Parathyroid adenoma (tissue), 2 donors: Measurements from ENCODE around the gene MEIS2.

Experiments used
- H2AFZ ChIP-seq: fragments of 300-600 bp; sonication (generic); one replicate; pipeline ENCODE4 v1.7.0; 2017; ENCODE audit warnings: antibody characterized with exemption, mild to moderate bottlenecking
- H3K27ac ChIP-seq: fragments of 300-600 bp; sonication (generic); one replicate; pipeline ENCODE4 v1.7.0; 2017
- H3K27me3 ChIP-seq: fragments of 300-600 bp; sonication (generic); one replicate; pipeline ENCODE4 v1.7.0; 2017; ENCODE audit warnings: low read length; ENCODE audit not compliant: control insufficient read depth, insufficient read depth
- H3K36me3 ChIP-seq: fragments of 300-600 bp; sonication (generic); one replicate; pipeline ENCODE4 v1.7.0; 2017; ENCODE audit warnings: low read length; ENCODE audit not compliant: control insufficient read depth, insufficient read depth
- H3K4me1 ChIP-seq: fragments of 300-600 bp; sonication (generic); one replicate; pipeline ENCODE4 v1.7.0; 2017; ENCODE audit warnings: control low read depth
- H3K4me2 ChIP-seq: fragments of 300-600 bp; sonication (generic); one replicate; pipeline ENCODE4 v1.7.0; 2017; ENCODE audit warnings: low read length
- H3K4me3 ChIP-seq: fragments of 300-600 bp; sonication (generic); one replicate; pipeline ENCODE4 v1.7.0; 2017; ENCODE audit warnings: low read depth, low read length
- H3K79me2 ChIP-seq: fragments of 300-600 bp; sonication (generic); one replicate; pipeline ENCODE4 v1.7.0; 2017; ENCODE audit warnings: control low read depth
- H3K9ac ChIP-seq: fragments of 300-600 bp; sonication (generic); one replicate; pipeline ENCODE4 v1.7.0; 2017; ENCODE audit warnings: mild to moderate bottlenecking
- H3K9me3 ChIP-seq: fragments of 300-600 bp; sonication (generic); one replicate; pipeline ENCODE4 v1.7.0; 2017; ENCODE audit warnings: low read length; ENCODE audit not compliant: control insufficient read depth
- TF ChIP-seq, protein P1 (sequence below): fragments of 300-600 bp; sonication (generic); IDR thresholded peaks from one replicate; pipeline ENCODE4 v1.7.0; 2017; ENCODE audit warnings: antibody characterized with exemption, mild to moderate bottlenecking
- donor health status: primary hyperparathyroidism.

MEIS2 gene

GRCh38 chr15:37100109-37100965 lies at the start of gene MEIS2:
Gene MEIS2, minus strand, starts transcription at chr15:37100549. Its CDS starts 1,083 bp downstream, at chr15:37099466.
- Histone ChIP-seq H3K4me2 (peak within 1 kb of the TSS; percentile 88), H3K4me1 (no peaks in the 10 kb centered on the region), H3K4me3 (peak within 1 kb of the TSS; percentile 88), H3K9ac (peak within 1 kb of the TSS; percentile 61), H3K79me2 (no peaks in the 10 kb centered on the region), H3K9me3 (no peaks in the 10 kb centered on the region), H3K27ac (peak within 1 kb of the TSS; percentile 95), H3K36me3 (no peaks in the 10 kb centered on the region), H3K27me3 (no peaks in the 10 kb centered on the region), H2AFZ (peak within 1 kb of the TSS; percentile 88)
- TF ChIP-seq, protein P1, sequence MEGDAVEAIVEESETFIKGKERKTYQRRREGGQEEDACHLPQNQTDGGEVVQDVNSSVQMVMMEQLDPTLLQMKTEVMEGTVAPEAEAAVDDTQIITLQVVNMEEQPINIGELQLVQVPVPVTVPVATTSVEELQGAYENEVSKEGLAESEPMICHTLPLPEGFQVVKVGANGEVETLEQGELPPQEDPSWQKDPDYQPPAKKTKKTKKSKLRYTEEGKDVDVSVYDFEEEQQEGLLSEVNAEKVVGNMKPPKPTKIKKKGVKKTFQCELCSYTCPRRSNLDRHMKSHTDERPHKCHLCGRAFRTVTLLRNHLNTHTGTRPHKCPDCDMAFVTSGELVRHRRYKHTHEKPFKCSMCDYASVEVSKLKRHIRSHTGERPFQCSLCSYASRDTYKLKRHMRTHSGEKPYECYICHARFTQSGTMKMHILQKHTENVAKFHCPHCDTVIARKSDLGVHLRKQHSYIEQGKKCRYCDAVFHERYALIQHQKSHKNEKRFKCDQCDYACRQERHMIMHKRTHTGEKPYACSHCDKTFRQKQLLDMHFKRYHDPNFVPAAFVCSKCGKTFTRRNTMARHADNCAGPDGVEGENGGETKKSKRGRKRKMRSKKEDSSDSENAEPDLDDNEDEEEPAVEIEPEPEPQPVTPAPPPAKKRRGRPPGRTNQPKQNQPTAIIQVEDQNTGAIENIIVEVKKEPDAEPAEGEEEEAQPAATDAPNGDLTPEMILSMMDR = no peak

DNA sequence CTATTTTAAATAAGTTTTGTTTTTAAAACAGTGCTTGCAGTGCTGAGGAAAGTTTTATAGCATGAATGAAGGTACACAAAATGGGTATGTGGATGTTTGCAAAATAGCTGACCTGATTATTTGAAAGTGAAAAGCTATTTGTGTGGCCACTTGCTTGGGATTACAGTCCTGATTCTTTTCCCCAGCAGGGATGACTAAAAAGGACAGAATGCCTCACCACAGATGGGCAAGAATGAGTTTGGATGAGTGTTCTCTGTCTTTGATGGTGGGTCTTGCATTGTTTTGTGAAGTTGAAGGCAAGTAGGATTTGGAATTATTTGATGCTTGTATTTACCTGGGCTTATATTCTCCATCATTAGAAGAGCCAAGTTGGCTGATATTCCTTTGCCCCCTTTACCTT lies 48.8 kb upstream of the MEIS2 start:
- H3K36me3 ChIP-seq = no peaks in the 10 kb centered on the region
- TF ChIP-seq, protein P1 = no peak
- no peaks in the 10 kb centered on the region for H3K9me3 ChIP-seq
- H3K79me2 ChIP-seq = no peaks in the 10 kb centered on the region
- H2AFZ ChIP-seq = no peak overlapping the region
- H3K4me1 ChIP-seq = no peaks in the 10 kb centered on the region
- no peak overlapping the region for H3K9ac ChIP-seq
- H3K27me3 ChIP-seq = no peaks in the 10 kb centered on the region
- no peak overlapping the region for H3K4me2 ChIP-seq
- no peak overlapping the region for H3K4me3 ChIP-seq
- H3K27ac ChIP-seq = no peak overlapping the region

- H3K4me1 ChIP-seq = no peaks in the 10 kb centered on the region
- no peak overlapping the region for H2AFZ ChIP-seq
- H3K36me3 ChIP-seq = no peaks in the 10 kb centered on the region
- no peaks in the 10 kb centered on the region for H3K9me3 ChIP-seq
- H3K4me2 ChIP-seq = no peak overlapping the region
- no peak overlapping the region for H3K9ac ChIP-seq
- TF ChIP-seq, protein P1 = no peak
- no peak overlapping the region for H3K27ac ChIP-seq
- H3K27me3 ChIP-seq = no peaks in the 10 kb centered on the region
- no peak overlapping the region for H3K4me3 ChIP-seq
- H3K79me2 ChIP-seq = no peaks in the 10 kb centered on the region
Measured at GRCh38 chr15:37148714-37149113, 48.4 kb upstream of the MEIS2 start.

- Histone ChIP-seq H3K79me2 (no peaks in the 10 kb centered on the region), H3K27me3 (no peaks in the 10 kb centered on the region), H3K36me3 (no peaks in the 10 kb centered on the region), H3K27ac (no peak overlapping the region), H3K9me3 (no peaks in the 10 kb centered on the region), H3K9ac (no peak overlapping the region), H3K4me3 (no peak overlapping the region), H2AFZ (no peak overlapping the region), H3K4me2 (no peak overlapping the region), H3K4me1 (no peaks in the 10 kb centered on the region)
- TF ChIP-seq, protein P1 = no peak
Measured at GRCh38 chr15:37143351-37143750, 43.0 kb upstream of the MEIS2 start.

DNA sequence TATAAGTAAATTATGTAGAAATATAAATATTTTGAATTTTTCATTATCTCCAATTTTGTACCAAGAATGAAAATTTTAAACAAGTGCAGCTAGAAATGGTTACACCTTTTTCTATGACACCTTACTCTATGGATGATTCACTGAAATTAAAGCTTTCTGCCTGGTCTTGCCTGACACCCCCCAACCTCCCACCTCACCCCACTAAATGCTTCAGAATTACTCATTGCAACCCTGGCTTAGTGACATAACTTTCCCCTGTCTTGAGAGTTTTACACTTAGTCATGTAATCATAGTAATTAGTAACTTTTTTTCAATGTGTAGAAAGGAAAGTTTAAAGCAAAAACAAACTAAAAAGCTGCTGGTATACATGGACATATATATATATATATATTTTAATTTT lies 42.0 kb upstream of the MEIS2 start:
- TF ChIP-seq, protein P1 = no peak
- no peaks in the 10 kb centered on the region for H3K9me3 ChIP-seq
- no peaks in the 10 kb centered on the region for H3K4me1 ChIP-seq
- H2AFZ ChIP-seq = no peak overlapping the region
- no peak overlapping the region for H3K9ac ChIP-seq
- no peaks in the 10 kb centered on the region for H3K79me2 ChIP-seq
- H3K27me3 ChIP-seq = no peaks in the 10 kb centered on the region
- no peak overlapping the region for H3K4me2 ChIP-seq
- H3K4me3 ChIP-seq = no peak overlapping the region
- no peak overlapping the region for H3K27ac ChIP-seq
- no peaks in the 10 kb centered on the region for H3K36me3 ChIP-seq
